GM15510 (cell line): ENCODE results near the gene CDK17.

Experiments
- POLR2A ChIP-seq: IDR thresholded peaks from 3 replicates; pipeline ENCODE4 v1.6.1; 2011; ENCODE audit warnings: borderline replicate concordance; ENCODE audit not compliant: insufficient read length; ENCODE audit errors: extremely low read depth

The CDK17 gene

DNA sequence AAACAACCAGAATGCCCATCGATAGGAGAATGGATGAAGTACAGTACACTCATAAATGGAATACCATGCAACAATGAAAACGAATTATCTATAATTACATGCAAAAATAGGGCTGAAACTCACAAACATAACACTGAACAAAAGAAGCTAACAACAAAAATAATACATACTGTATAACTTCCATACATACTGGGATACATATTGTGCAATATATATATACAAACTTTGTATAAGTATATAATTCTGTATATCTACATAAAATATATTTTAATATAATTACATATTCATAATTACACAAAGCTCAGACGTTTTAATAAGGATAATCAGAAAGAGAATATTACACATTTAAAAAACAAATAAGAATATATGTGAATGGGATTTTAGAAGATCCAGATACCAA, 90.2 kb downstream of the CDK17 start:
- no peak for TF ChIP-seq POLR2A

DNA sequence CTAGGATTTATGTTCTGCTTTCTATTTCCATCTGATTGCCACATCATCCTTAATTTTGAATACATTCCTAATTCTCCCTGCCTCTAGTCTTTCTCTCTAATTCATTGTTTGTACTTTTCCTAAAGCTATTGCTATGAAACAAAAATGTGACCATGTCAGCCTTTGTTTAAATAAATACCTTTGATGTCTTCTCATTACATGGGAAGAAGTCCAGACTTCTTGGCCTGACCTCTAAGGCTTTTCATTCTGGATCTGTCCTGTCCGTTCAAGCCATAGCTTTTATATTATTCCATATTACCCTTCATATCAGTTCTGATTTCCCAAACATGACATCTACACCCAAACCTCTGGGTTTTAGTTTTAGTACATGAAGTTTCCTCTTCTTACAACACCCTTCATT, 91.4 kb downstream of the CDK17 start:
- TF ChIP-seq POLR2A = no peak

DNA sequence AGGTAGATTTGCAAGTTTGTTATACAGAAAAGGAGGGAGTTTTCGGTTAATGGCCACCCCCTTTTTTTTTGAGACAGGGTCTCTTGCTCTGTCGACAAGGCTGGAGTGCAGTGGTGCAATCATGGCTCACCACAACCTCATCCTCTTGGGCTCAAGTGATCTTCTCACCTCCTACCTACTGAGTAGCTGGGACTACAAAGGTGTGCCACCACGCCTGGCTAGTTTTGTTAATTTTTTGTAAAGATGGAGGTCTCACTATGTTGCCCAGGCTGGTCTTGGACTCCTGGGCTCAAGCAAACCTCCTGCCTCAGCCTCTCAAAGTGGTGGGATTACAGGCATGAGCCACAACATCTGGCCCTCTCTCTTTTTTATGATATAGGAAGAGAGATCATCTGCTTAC, 94.6 kb downstream of the CDK17 start:
- TF ChIP-seq POLR2A = no peak

DNA sequence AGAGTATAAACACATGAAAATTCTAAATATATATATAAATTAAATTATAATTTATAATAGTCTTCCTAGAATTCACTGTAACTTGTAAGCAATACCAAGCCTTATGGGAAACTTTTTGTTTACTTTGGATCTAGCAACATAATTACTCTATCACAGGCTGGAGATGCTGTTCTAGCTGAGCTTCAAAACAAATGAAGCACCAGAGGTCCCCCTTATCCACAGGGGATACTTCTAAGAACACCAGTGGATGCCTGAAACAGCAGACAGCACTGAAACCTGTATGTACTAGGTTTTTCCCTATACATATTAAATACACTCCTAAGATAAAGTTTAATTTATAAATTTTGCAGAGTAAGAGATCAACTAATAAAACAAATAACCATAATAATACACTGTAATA, 96.6 kb downstream of the CDK17 start:
- TF ChIP-seq POLR2A = no peak

DNA sequence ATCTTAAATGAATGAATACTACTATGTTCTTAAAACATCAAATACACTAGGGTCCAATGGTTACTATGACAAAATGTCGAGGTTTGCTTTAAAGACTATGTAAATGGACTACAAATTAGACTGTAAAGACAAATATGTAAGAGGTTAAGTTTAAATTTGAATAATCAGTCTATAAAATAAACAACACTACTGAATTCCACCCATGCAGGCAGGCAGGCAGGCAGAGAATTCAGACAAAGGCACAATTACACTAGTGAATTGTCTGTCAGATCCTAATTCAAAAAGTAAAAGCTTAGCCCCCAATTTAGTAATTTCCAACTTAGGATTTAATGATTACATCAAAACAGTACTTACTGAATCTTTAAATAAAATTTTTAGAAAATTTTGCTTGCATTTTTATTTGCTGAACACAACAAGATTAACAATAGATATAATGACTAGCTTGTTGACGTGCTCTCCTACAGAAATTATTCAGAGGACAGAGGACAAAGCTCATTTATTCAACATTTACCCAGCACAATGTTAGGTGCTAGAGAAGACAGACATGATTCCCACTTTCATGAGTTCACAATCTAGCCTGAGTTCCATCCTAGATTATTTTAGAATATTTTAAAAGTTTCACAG, 97.4 kb downstream of the CDK17 start:
- TF ChIP-seq POLR2A = no peak

DNA sequence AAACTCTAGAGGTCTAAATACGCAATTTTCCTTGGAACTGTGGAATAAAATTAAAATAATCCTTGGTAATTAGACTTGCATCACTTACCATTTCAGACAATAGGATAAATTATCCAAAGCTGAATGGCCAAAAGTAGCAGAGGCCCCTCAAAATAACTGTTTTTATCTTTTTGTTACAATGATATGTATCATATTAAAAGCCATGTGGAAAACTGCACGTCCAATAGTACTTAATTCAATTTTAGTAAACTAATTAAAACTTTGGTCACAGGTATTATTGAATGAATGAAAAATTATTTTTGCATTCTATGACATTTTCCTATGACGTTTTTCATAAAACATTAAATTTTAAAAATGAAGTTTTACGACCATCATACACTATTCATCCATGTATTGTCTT, 98.5 kb downstream of the CDK17 start:
- TF ChIP-seq POLR2A = no peak

DNA sequence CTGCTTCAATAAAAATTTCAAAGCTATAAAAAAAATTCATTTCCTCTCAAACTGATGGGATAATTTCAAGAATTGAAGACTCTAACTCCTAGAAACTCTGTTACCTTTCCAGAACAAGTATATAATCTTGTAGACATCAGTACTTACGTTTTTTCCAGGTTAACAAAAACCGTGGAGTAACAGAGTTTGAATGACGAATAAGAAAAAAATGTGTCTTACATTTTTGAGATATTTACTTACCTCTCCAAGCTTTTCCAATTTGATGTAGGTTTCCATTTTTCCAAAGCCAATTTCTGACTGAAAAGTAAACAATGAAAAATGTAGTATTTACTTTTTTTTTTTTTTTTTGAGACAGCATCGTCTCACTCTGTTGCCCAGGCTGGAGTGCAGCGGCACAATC, 100.2 kb downstream of the CDK17 start:
- TF ChIP-seq POLR2A = no peak

DNA sequence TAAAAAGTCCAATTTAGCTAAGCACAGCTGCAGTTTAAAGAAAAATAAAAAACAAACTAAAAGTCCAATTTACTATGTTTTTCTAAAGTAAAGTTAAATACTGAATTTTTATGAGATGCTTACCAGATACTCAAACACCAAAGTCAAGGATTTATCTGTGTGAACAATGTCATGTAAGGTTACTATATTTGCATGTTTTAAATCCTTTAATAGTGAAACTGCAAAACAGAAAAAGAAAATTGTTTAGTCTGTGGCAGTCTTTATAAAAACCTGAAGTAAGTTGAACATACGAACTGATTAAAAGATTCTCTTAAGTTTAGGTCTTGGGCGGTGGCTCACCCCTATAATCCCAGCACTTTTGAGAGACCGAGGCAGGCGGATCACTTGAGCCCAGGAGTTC, 102.7 kb downstream of the CDK17 start:
- TF ChIP-seq POLR2A = no peak

DNA sequence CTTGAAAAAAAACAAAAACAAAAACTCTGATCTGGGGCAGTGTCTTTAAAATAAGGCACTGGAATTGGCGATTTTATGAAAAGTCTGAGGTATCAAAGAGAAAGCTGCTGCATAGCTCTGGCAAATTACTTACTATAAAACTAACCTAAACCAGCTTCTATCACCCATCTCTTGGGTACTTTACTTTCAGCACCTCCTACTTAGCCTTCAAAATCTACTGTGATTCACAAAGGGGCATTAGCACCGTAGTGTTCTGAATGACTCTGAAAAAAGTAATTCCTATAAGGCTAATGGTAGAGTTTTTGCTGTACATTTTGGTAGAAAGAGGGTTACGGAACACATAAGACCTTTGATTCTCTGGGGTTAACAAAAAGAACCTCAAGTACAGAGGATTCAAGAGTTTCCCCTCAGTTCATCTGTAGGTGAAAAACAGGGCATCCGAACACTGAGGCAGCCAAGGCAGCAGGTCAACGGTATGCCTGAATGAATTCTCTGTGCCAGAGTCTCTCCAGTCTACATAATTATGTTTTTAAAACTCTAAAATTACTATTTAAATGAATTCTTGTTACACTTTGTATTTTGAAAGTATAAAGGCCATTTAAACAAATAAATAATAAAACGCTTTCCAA, 104.6 kb downstream of the CDK17 start:
- no peak for TF ChIP-seq POLR2A

DNA sequence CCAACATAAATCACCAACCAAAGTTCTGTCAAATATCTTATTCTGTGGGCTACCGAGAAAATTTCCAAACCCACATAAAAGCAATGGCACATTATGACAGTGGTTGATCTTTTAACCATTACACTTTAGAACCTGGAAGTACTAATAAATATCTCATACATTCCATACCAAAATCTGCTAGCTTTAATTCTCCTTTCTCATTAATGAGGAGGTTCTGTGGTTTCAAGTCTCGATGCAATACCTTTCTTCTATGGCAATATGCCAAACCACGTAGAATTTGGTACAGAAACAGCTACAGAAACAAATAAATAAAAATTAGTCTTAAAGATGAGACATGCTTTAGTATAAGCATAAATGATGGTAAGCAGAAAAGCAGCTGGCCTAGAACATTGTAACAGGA, 105.4 kb downstream of the CDK17 start:
- no peak for TF ChIP-seq POLR2A

DNA sequence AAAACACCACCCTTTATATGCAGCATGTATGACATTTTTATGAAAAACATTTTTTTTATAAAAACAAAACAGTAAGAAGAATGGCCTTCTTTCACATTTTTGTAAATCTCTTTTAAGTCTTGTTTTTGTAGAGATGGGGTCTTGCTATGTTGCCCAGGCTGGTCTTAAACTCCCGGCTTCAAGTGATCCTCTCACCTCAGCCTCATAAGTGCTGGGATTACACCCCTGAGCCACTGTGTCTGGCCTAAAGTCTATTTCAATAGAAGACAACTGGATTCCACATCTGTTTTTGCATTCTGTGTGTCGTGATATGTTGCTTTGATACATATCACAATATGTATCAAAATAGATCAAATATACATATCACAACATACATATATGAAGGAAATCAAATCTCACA, 107.1 kb downstream of the CDK17 start:
- TF ChIP-seq POLR2A = no peak

DNA sequence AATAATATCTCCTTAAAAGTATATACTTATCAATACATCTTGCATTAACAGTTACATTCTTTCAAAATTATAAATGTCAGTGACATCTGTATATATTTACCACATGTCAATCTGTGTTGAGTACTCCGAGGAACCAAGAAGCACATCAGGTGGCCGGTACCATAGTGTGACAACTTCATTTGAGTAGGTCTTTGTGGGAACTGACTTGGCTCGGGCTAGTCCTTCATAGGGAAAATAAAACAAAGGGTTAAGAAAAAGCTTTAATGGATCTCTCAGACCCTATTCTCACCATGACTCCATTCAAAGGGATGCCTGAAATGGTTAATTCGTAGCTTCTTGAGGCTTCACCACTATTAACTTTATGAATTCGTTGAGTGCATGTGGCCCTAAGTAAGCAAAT, 111.2 kb downstream of the CDK17 start:
- no peak for TF ChIP-seq POLR2A

DNA sequence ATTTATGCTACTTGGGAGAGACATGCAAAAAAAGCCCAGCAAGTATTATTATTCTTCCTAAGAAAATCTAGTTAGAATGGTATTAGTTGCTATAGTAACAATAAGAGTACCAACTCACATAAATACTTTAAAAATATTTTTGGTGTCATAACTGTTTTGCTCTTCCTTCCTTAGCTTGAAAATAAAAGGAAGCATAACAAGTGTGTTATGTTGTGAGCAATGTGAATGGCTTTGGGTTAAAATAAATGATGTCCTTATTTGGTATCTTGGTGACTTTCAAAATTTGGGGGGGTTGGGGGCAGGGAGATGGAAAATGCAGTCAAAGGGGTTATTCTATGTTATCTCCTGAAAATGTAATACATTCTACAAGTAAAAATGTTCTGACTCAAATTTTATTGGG, 115.1 kb downstream of the CDK17 start:
- no peak for TF ChIP-seq POLR2A

DNA sequence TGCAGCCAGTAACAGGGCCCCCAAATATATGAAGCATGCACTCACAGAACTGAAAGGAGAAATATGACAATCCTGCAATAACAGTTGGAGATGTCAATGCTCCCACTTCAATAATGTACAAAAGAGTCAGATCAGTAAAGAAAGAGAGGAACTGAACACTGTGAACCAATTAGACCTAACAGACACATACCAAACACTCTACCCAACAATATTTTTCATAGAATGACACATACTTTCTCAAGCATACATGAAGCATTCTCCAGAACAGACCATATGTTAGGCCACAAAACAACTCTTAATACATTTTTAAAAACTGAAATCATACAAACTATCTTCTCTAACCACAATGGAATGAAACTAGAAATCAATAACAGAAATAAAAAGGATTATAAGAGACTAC, 125.9 kb downstream of the CDK17 start:
- TF ChIP-seq POLR2A = no peak

DNA sequence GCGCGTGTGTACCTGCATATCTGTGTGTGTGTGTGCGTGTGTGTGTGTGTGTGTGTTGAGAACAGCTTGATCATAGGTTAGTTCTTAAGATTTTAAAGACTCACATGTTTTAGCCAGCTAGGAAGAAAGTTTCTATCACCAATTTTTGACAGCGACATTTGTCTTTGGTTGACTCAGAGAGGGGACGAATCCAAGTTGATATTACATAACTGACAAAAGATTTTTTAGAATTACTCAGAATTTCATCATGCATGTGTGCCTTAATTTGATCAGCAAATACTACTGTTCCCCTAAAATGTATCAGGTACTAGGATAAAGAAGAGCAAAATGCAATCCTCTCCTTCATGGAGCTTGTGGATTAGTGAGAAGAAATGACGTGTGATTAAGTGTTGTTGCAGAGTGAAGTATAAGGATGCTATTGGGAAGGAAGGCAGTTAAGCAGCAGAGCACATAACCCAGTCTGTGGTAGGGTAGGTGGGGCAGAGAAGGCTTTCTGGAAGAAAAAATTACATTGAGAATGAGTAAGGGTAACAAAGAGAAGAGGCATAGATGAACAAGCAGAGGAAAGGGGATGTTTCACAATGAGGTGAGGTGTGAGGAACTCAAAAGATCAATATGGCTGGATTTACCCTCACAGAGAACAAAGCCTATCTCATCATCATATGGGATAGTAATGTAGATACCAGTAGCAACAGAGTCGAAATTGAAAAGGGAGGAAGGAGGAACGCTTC, 128.6 kb downstream of the CDK17 start:
- no peak for TF ChIP-seq POLR2A

DNA sequence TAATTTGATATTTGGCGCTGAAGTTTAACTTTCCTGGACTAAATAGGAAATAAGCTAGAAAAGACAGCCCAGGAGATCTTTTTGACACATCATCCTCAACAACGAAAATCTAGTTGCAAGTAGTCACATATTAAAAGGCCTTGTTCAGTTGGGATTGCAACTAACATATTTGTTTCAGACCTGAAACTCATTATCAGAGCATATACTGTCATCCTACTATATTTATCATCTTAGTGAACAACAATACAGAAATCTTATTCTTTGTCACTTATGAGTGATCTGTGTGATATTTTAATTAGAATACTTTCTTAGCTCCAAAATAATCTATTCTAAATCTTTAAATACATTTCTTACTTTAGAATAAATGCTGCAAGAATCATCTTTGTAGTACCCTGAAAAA, 134.0 kb downstream of the CDK17 start:
- TF ChIP-seq POLR2A = no peak

DNA sequence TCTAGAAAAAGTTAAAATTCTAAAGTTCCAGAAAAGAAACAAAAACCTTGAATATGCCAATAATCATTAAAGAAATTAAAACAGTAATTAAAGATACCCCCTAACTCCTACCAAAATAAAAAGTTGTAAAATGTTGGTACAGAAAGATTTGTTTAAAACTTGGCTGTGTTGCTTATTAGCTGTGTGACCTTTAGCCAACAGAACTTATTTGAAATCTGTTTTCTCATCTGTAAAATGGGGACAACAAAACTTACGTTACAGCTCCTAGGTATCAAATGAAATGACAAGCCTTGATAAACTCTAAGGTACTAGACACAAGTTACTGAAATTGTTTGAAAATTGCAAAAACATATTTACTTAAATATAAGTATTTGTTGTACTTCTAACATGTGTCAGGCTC, 134.4 kb downstream of the CDK17 start:
- TF ChIP-seq POLR2A = no peak

DNA sequence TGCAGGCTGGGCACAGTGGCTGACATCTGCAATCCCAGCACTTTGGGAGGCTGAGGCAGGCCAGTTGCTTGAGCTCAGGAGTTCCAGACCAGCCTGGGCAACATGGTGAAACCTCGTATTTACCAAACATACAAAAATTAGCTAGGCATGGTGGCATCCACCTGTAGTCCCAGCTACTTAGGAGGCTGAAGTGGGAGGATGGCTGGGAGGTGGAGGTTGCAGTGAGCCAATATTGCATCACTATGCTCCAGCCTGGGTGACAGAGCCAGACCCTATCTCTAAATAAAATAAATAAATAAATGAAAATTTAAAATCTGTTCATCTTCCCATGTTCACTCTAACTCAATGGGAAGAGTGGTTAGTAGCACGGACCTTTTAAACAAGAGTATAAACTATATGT, 134.8 kb downstream of the CDK17 start:
- TF ChIP-seq POLR2A = no peak
